HG03342 (cell line): ENCODE measurements around the gene SNX6.
"Not testable (repeated sequence)": the region's sequence is repeated elsewhere in the genome, so short reads cannot be mapped to it uniquely, and the experiment has no call there.

Source experiments
- ATAC-seq: cut with Tn5 transposase; IDR thresholded peaks from one replicate; pipeline ENCODE4 v1.9.1; 2021; ENCODE audit warnings: mild to moderate bottlenecking, moderate library complexity; ENCODE audit not compliant: unreplicated experiment

The SNX6 gene

DNA sequence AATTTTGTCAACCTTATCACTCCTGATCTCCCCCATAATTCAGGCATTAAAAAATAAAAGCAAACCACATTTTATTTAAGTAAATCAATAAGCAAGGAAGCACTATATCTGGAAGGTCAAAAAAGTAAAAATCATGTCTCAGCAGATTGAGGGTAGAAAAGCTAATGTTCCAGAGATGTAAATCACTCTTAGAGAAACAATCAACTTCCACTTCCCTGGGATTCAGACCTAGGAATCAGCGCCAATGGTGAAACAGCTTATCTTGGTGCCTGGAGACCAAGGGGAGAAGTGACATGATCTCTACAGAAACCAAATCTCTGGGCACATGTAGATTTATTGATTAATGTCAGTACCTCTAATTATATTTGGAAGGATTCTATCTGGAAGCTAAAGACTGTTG, 10.9 kb upstream of the SNX6 start:
- no peak for ATAC-seq

DNA sequence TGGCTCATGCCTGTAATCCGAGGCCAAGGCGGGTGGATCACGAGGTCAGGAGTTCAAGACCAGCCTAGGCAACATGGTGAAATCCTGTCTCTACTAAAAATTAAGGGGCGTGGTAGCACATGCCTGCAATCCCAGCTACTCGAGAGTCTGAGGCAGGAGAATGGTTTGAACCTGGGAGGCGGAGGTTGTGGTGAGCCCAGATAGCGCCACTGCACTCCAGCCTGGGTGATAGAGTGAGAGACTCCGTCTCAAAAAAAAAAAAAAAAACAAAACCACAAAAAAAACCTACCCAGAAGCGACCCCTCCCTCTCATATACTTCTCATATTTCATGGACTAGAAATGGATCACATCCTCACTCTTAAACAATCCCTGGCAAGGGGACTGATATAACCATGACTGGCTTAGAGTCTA, 4.4 kb upstream of the SNX6 start:
- ATAC-seq = not testable (repeated sequence)

- ATAC-seq = no peak
Measured at GRCh38 chr14:34633742-34634141, 3.8 kb upstream of the SNX6 start.

GRCh38 chr14:34632411-34632978, 2.5 kb upstream of the SNX6 start:
- no peak for ATAC-seq

- peak; percentile 11 for ATAC-seq
Measured at GRCh38 chr14:34629344-34629656, 648 bp downstream of the SNX6 start.

DNA sequence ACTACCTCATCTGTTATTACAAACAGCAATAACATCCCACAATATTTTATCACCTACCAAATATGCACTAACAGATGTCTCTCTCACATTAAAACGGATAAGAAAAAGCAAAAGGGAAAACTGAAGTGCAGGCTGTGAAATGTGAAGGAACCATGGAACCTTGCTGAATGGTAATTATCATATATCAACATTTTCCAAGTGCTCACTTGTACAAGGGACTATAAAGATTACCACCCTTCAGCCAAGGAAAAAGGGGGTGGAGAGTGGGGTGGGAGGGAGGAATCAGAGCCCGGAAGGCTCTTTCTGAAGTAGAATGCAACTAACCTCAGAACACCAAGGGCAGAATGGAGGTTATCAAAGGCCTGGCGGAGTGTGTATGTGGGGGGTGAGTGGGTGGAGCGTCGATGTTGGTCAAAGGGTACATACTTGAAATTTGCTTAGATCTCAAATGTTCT, 1.2 kb downstream of the SNX6 start:
- no peak for ATAC-seq

- no peak for ATAC-seq
Measured at GRCh38 chr14:34623506-34623905, 6.4 kb downstream of the SNX6 start.

- ATAC-seq = no peak
Measured at GRCh38 chr14:34620839-34621238, 9.1 kb downstream of the SNX6 start.

- ATAC-seq = no peak
Measured at GRCh38 chr14:34620115-34620514, 9.8 kb downstream of the SNX6 start.

GRCh38 chr14:34619471-34619870, 10.5 kb downstream of the SNX6 start:
- no peak for ATAC-seq

GRCh38 chr14:34616360-34616759, 13.6 kb downstream of the SNX6 start:
- no peak for ATAC-seq

- no peak for ATAC-seq
Measured at GRCh38 chr14:34615507-34615906, 14.4 kb downstream of the SNX6 start.

DNA sequence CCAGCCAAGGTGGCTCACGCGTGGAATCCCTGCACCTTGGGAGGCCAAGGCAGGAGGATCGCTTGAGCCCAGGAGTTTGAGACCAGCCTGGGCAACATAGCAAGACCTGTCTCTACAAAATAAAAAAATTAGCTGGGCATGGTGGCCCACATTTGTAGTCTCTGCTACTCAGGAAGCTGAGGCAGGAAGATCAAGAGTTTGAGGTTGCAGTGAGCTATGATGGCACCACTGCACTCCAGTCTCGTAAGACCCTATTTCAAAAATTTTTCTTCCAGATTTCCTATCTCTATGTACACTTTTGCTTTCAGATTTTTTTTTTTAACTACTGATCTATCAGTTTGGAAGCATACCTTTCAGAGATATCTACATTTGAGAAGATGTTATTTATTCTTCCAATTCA, 15.3 kb downstream of the SNX6 start:
- ATAC-seq = no peak

DNA sequence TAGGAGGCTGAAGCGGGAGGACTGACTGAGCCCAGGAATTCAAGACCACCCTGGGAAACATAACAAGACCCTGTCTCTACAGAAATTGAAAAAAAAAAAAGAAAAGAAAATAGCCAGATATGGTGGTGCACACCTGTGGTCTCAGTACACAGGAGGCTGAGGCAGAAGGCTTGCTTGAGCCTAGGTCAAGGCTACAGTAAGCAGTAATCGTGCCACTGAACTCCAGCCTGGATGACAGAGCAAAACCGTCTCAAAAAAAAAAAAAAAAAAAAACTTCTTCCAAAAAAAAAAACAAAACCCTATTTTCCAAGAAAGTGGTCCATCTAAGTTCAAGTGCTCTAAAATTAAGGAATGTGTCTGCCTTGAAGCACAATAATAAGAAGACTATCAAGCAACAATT, 19.8 kb downstream of the SNX6 start:
- ATAC-seq = no peak

GRCh38 chr14:34605461-34605860, 24.5 kb downstream of the SNX6 start:
- ATAC-seq = no peak

DNA sequence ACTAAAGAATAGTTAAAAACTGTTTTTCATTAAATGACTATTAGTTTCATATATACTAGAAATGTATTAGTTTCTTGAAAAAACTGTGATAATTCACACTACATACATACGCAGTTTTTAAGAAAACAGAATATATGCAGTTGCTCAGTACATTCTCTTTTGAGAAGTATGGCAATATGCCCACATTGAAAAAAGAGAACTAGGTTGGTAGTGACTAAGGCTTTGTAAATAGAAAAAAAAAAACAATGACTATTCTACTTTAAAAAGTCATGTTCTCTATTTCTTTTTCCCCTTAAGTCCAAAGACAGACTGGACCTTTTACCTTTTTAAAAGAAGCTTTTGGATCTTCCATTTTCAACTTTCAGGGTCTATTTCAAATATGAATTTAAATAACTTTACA, 25.0 kb downstream of the SNX6 start:
- ATAC-seq = no peak

- ATAC-seq = no peak
Measured at GRCh38 chr14:34596891-34597290, 33.1 kb downstream of the SNX6 start.

DNA sequence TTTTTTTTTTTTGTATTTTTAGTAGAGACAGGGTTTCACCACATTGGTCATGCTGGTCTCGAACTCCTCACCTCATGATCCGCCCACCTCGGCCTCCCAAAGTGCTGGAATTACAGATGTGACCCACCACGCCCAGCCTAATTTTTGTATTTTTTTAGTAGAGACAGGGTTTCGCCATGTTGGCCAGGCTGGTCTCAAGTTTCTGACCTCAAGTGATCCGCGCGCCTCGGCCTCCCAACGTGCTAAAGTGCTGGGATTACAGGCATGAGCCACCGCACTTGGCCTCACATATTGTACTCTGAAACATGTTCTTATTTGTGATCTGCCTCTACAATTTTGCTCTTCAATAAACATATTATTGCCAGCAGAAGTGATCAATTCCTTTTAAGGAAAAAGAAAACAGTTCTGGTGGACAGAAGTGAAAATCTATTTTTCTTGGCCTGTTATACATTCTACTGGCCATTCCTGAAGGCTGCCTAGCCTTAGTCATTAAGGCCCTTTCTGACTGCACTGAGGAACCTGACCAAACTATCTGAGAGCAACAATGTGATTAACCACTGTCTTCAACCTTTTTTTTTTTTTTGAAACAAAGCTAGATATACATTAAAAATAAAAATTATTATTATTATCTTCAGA, 36.1 kb downstream of the SNX6 start:
- no peak for ATAC-seq

DNA sequence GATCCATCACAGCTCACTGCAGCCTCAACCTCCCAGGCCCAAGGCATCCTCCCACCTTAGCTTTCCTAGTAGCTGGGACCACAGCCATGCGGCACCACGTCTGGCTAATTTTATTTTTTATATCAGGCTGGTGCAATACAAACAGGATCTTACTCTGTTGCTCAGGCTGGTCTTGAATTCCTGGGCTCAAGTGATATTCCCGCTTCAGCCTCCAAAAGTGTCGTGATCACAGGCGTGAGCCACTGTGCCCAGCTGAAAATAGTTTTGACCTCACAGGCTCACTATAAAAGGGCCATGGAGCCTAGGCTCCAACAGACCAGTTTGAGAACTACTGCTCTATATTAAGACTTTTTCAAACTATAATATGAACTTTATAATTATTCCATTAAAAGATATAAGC, 37.3 kb downstream of the SNX6 start:
- no peak for ATAC-seq

- ATAC-seq = no peak
Measured at GRCh38 chr14:34583525-34583924, 46.4 kb downstream of the SNX6 start.

DNA sequence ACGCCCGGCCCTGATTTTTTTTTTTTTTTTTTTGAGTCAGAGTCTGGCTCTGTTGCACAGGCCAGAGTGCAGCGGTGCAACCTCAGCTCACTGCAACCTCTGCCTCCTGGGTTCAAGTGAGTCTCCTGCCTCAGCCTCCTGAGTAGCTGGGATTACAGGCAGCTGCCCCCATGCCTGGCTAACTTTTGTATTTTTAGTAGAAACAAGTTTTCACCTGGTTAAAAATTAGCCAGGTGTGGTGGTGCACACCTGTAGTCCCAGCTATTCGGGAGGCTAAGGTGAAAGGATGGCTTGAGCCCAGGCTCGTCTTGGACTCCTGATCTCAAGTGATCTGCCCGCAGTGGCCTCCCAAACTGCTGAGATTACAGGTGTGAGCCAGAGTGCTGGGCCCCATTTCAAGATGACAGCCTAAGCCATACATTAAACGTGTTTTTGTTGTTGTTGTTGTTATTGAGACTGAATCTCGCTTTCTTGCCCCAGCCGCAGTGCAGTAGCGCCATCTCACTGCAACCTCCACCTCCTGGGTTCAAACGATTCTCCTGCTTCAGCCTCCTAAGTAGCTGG, 47.7 kb downstream of the SNX6 start:
- ATAC-seq = no peak

DNA sequence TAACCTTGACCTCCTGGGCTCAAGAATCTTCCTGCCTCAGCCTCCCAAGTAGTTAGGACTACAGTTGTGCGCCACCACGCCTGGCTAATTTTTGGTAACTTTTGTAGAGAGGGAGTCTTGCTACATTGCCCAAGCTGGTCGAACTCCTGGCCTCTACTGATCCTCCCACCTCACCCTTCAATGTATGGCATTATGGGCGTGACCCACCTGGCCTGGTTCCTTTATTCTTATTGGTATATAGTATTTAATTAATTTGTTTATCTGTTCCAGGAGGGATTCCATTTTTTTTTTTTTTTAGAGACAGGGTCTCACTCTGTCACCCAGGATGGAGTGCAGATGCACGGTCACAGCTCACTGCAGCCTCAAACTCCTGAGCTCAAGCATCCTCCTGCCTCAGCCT, 49.6 kb downstream of the SNX6 start:
- ATAC-seq = no peak

GRCh38 chr14:34571771-34572170, 58.2 kb downstream of the SNX6 start:
- ATAC-seq = no peak
